Measurements from ENCODE around the gene MMP17. TPM values are rescaled to one million over a fixed set of nuclear protein-coding genes. Genes with fewer than 3 reads are reported as not detected.

Gene MMP17
- total and polyA plus RNA-seq, 10 of the 15 experiments (the other 5 are each of a cell fraction or from before 2014, with no cell fraction given), result 0.11 to 0.28 (median 0.23) TPM; not detected in 7

GRCh38 chr12:131867471-131867870 lies 39.3 kb downstream of the MMP17 start:
- Histone ChIP-seq H3K27me3 (replicated peaks in 1 of 2; ENCODE audit: control insufficient read depth in 2 of 2, insufficient read depth in 2 of 2, low read length in 1 of 2) (no peaks in the 10 kb centered on the region), H3K4me2 (ENCODE audit: control insufficient read depth, insufficient read depth) (no peak overlapping the region), H2AFZ (ENCODE audit: control insufficient read depth, low read depth, low read length) (no peak overlapping the region), H3K36me3 (ENCODE audit: control insufficient read depth in 2 of 2, insufficient read depth in 2 of 2, low read length in 1 of 2) (no peaks in the 10 kb centered on the region), H3K79me2 (ENCODE audit: control insufficient read depth, insufficient read depth, low read length) (no peaks in the 10 kb centered on the region), H3K27ac (ENCODE audit: control insufficient read depth, insufficient read depth) (no peak overlapping the region), H3K9ac (ENCODE audit: control insufficient read depth, insufficient read depth, low read length) (no peak overlapping the region), H3K4me3 (no peak overlapping the region), H4K20me1 (ENCODE audit: control insufficient read depth, insufficient read depth) (no peaks in the 10 kb centered on the region), H3K9me3 (replicated peaks; ENCODE audit: control insufficient read depth, insufficient read depth, low read length) (no peaks in the 10 kb centered on the region), H3K4me1 (ENCODE audit: control insufficient read depth, insufficient read depth, low read length) (no peaks in the 10 kb centered on the region)
- intact Hi-C loops (cut with micrococcal nuclease; ENCODE audit: unreplicated experiment) (no loop called here), in situ Hi-C loops (cut with MboI) (no loop called here)
- POLR2A ChIA-PET, result no interaction called here
- no peak for FAIRE-seq
- no peak for ATAC-seq
- SMC1A ChIA-PET (ENCODE audit: uncharacterized antibody, unreplicated experiment), result no interaction called here
- BruUV-seq (replicated peaks), result no TSS peak
- RAD21 ChIA-PET (ENCODE audit: unreplicated experiment), result no interaction called here
- TF ChIP-seq POLR2AphosphoS2 (IDR thresholded peaks at IDR 0.05; ENCODE audit: low read depth, low read length) (no peak), PBX3 (IDR thresholded peaks at IDR 0.05; ENCODE audit: insufficient replicate concordance, low read depth, low read length) (no peak), SKIL (IDR thresholded peaks at IDR 0.05; ENCODE audit: low read depth, poor library complexity, severe bottlenecking) (no peak), ZBTB33 (IDR thresholded peaks at IDR 0.05) (no peak), SREBF2 (IDR thresholded peaks at IDR 0.05; ENCODE audit: low read length) (no peak), BMI1 (IDR thresholded peaks at IDR 0.05; ENCODE audit: borderline replicate concordance) (no peak), TCF7 (IDR thresholded peaks at IDR 0.05; ENCODE audit: borderline replicate concordance) (no peak), E2F4 (IDR thresholded peaks at IDR 0.05; ENCODE audit: low read depth, low read length) (no peak), CHD1 (IDR thresholded peaks at IDR 0.05; ENCODE audit: low read depth, low read length) (no peak), NR2C2 (IDR thresholded peaks at IDR 0.05; ENCODE audit: borderline replicate concordance, control insufficient read depth, insufficient read length, low read depth) (no peak)
- 31% methylated on average over 10 of the region's 10 CpGs for WGBS (ENCODE audit: insufficient coverage, insufficient replicate concordance, low lambda C conversion rate, missing lambda C conversion rate)
- DNase-seq (ENCODE audit: low read depth, low spot score), result no peak
- CTCF ChIA-PET, result no interaction called here

Data from GM12878 (cell line).